ENCODE measurements around the gene CFAP46.

The CFAP46 gene

GRCh38 chr10:132817701-132818211 lies 124.6 kb downstream of the CFAP46 start:
- DNase-seq, result no peak

GRCh38 chr10:132816718-132817117 lies 125.7 kb downstream of the CFAP46 start:
- DNase-seq, result no peak

- DNase-seq, result no peak
These were observed 127.1 kb downstream of the CFAP46 start for GRCh38 chr10:132815168-132815857.

- DNase-seq, result no peak
These were observed 127.9 kb downstream of the CFAP46 start for GRCh38 chr10:132814469-132814856.

GRCh38 chr10:132813560-132814468 lies 128.6 kb downstream of the CFAP46 start:
- DNase-seq, result no peak

- no peak for DNase-seq
These were observed 129.4 kb downstream of the CFAP46 start for GRCh38 chr10:132813001-132813401.

- no peak for DNase-seq
These were observed 129.8 kb downstream of the CFAP46 start for GRCh38 chr10:132812520-132812919.

GRCh38 chr10:132811891-132812481 lies 130.4 kb downstream of the CFAP46 start:
- no peak for DNase-seq

- DNase-seq, result no peak
These were observed 131.3 kb downstream of the CFAP46 start for GRCh38 chr10:132810807-132811700.

- no peak for DNase-seq
These were observed 132.1 kb downstream of the CFAP46 start for GRCh38 chr10:132810141-132810806.

GRCh38 chr10:132809232-132810140 lies 132.9 kb downstream of the CFAP46 start:
- DNase-seq, result no peak

GRCh38 chr10:132808383-132809231 lies 133.8 kb downstream of the CFAP46 start:
- no peak for DNase-seq

- no peak for DNase-seq
These were observed 134.7 kb downstream of the CFAP46 start for GRCh38 chr10:132807621-132808049.

GRCh38 chr10:132806561-132807003 lies 135.8 kb downstream of the CFAP46 start:
- no peak for DNase-seq

- no peak for DNase-seq
These were observed 136.3 kb downstream of the CFAP46 start for GRCh38 chr10:132806110-132806509.

GRCh38 chr10:132805599-132805998 lies 136.8 kb downstream of the CFAP46 start:
- no peak for DNase-seq

- DNase-seq, result no peak
These were observed 137.5 kb downstream of the CFAP46 start for GRCh38 chr10:132804785-132805426.

- DNase-seq, result no peak
These were observed 138.1 kb downstream of the CFAP46 start for GRCh38 chr10:132804287-132804686.

Measured in GOT3 (cell line).